Activated CD8-positive, alpha-beta memory T cell treated with anti-CD3 and anti-CD28 coated beads, Interleukin-2, amount 10 ng/mL, durations not matched to agents 7 days and 5 days (primary cell): Measurements from ENCODE around the gene KYAT1. TPM values are rescaled to one million over a fixed set of nuclear protein-coding genes. Genes with fewer than 3 reads are reported as not detected.
"Not testable (repeated sequence)": the region's sequence is repeated elsewhere in the genome, so short reads cannot be mapped to it uniquely, and the experiment has no call there.

Experiments
- ATAC-seq: fragments of 150-1000 bp; cut with Tn5 transposase; one replicate; pipeline ENCODE4 v1.10.0; 2021; ENCODE audit warnings: moderate library complexity
- CTCF ChIA-PET: fragments of 350-600 bp; sonication (Branson Sonifier 250); formaldehyde crosslinking; loops from one replicate; lab custom pipeline; 2021; ENCODE audit warnings: antibody characterized with exemption; lab: Charles Lee
- DNase-seq: peaks from one replicate; pipeline ENCODE4 v3.0.0-alpha.2; 2020
- H3K27ac Mint-ChIP-seq: one replicate; pipeline ENCODE4 v1.8.0; 2021; ENCODE audit warnings: mild to moderate bottlenecking, mixed read lengths
- H3K27me3 Mint-ChIP-seq: one replicate; pipeline ENCODE4 v1.8.0; 2021; ENCODE audit warnings: mixed read lengths
- H3K36me3 Mint-ChIP-seq: one replicate; pipeline ENCODE4 v1.8.0; 2021; ENCODE audit warnings: mild to moderate bottlenecking, mixed read lengths
- H3K4me1 Mint-ChIP-seq: one replicate; pipeline ENCODE4 v1.8.0; 2021; ENCODE audit warnings: mixed read lengths
- H3K4me3 Mint-ChIP-seq: one replicate; pipeline ENCODE4 v1.8.0; 2021; ENCODE audit warnings: mild to moderate bottlenecking, moderate library complexity, mixed read lengths
- H3K9me3 Mint-ChIP-seq: one replicate; pipeline ENCODE4 v1.8.0; 2022; ENCODE audit warnings: low read depth, mixed read lengths
- total RNA-seq, 2 experiments: library from RNA; stranded (reverse); gene quantifications; one replicate each; pipeline ENCODE4 v1.2.3, GENCODE V29; 2021

The KYAT1 gene
- total RNA-seq, 2 experiments from 2014 or later = 12.7 to 20.6 TPM

- no peaks in the 10 kb centered on the region for H3K27me3 Mint-ChIP-seq
- H3K36me3 Mint-ChIP-seq = peaks cover 8% of the 10 kb centered on the region
- H3K9me3 Mint-ChIP-seq = no peaks in the 10 kb centered on the region
- no peaks in the 10 kb centered on the region for H3K4me1 Mint-ChIP-seq
- no peak overlapping the region for H3K27ac Mint-ChIP-seq
- H3K4me3 Mint-ChIP-seq = no peak overlapping the region
- no peak for DNase-seq
- CTCF ChIA-PET = interaction anchor here (1.2 to 2.9 kb wide), 2 partner anchors 10 to 106 kb away, joined by 5 to 12 read pairs; partner anchors contain the start of genes ENDOG and PKN3
- no peak for ATAC-seq
Measured at GRCh38 chr9:128808543-128808942, 73.2 kb downstream of the KYAT1 start.

GRCh38 chr9:128807827-128808226, 73.9 kb downstream of the KYAT1 start:
- Mint-ChIP-seq H3K27ac (no peak overlapping the region), H3K36me3 (peaks cover 10% of the 10 kb centered on the region), H3K27me3 (no peaks in the 10 kb centered on the region), H3K4me1 (no peaks in the 10 kb centered on the region), H3K4me3 (no peak overlapping the region), H3K9me3 (no peaks in the 10 kb centered on the region)
- CTCF ChIA-PET = interaction anchor here (2.9 kb wide), 1 partner anchor 10 kb away, joined by 12 read pairs; the partner anchor contains the start of gene ENDOG
- DNase-seq = no peak
- no peak for ATAC-seq

- ATAC-seq = no peak
- Mint-ChIP-seq H3K4me1 (no peaks in the 10 kb centered on the region), H3K4me3 (no peak overlapping the region), H3K27me3 (no peaks in the 10 kb centered on the region), H3K9me3 (no peaks in the 10 kb centered on the region), H3K36me3 (peaks cover 16% of the 10 kb centered on the region), H3K27ac (no peak overlapping the region)
- CTCF ChIA-PET = interaction anchor here (2.9 kb wide), 1 partner anchor 12 kb away, joined by 14 read pairs; the partner anchor contains the start of gene ENDOG
- no peak for DNase-seq
Measured at GRCh38 chr9:128805661-128806060, 76.1 kb downstream of the KYAT1 start.

- CTCF ChIA-PET = interaction anchor here (2.9 kb wide), 1 partner anchor 16 kb away, joined by 14 read pairs; the partner anchor contains the start of gene ENDOG
- H3K9me3 Mint-ChIP-seq = no peaks in the 10 kb centered on the region
- H3K36me3 Mint-ChIP-seq = peaks cover 22% of the 10 kb centered on the region
- no peak for ATAC-seq
- H3K4me1 Mint-ChIP-seq = peaks cover 1% of the 10 kb centered on the region
- no peak for DNase-seq
- no peaks in the 10 kb centered on the region for H3K27me3 Mint-ChIP-seq
- no peak overlapping the region for H3K4me3 Mint-ChIP-seq
- H3K27ac Mint-ChIP-seq = no peak overlapping the region
Measured at GRCh38 chr9:128802482-128802881, 79.3 kb downstream of the KYAT1 start.

GRCh38 chr9:128800061-128800460, 81.7 kb downstream of the KYAT1 start:
- Mint-ChIP-seq H3K4me3 (no peak overlapping the region), H3K4me1 (peaks cover 1% of the 10 kb centered on the region), H3K27ac (no peak overlapping the region), H3K9me3 (no peaks in the 10 kb centered on the region), H3K36me3 (peaks cover 20% of the 10 kb centered on the region), H3K27me3 (no peaks in the 10 kb centered on the region)
- DNase-seq (no peak), ATAC-seq (no peak)
- CTCF ChIA-PET = interaction anchor here (0.6 to 1.4 kb wide), 3 partner anchors 18 to 553 kb away, joined by 3 to 4 read pairs (median 3); no protein-coding TSS in a partner anchor

- CTCF ChIA-PET = interaction anchor here (1.4 kb wide), 1 partner anchor 26 kb away, joined by 3 read pairs; no protein-coding TSS in a partner anchor
- Mint-ChIP-seq H3K27ac (no peak overlapping the region), H3K4me1 (peaks cover 1% of the 10 kb centered on the region), H3K27me3 (no peaks in the 10 kb centered on the region), H3K36me3 (peaks cover 23% of the 10 kb centered on the region), H3K4me3 (no peak overlapping the region), H3K9me3 (no peaks in the 10 kb centered on the region)
- DNase-seq (no peak), ATAC-seq (no peak)
Measured at GRCh38 chr9:128798896-128799295, 82.9 kb downstream of the KYAT1 start.

- peak overlapping the region; percentile 43 for H3K27ac Mint-ChIP-seq
- peaks cover 13% of the 10 kb centered on the region for H3K36me3 Mint-ChIP-seq
- H3K4me1 Mint-ChIP-seq, DNase-seq, H3K27me3 Mint-ChIP-seq, ATAC-seq, H3K4me3 Mint-ChIP-seq, H3K9me3 Mint-ChIP-seq: not testable (repeated sequence)
- CTCF ChIA-PET = interaction anchor here (1.0 to 1.7 kb wide), 2 partner anchors 23 to 93 kb away, joined by 3 to 9 read pairs; partner anchors contain the start of genes ENDOG and PKN3
Measured at GRCh38 chr9:128794961-128795360, 86.8 kb downstream of the KYAT1 start.

- H3K27ac Mint-ChIP-seq = no peak overlapping the region
- H3K36me3 Mint-ChIP-seq = peaks cover 13% of the 10 kb centered on the region
- H3K4me1 Mint-ChIP-seq = peaks cover 10% of the 10 kb centered on the region
- ATAC-seq = no peak
- no peak for DNase-seq
- H3K4me3 Mint-ChIP-seq = no peak overlapping the region
- CTCF ChIA-PET = interaction anchor here (0.9 to 1.3 kb wide), 4 partner anchors 11 to 91 kb away, joined by 3 to 4 read pairs (median 4); partner anchors contain the start of genes ENDOG and PKN3
- H3K9me3 Mint-ChIP-seq = no peaks in the 10 kb centered on the region
- H3K27me3 Mint-ChIP-seq = no peaks in the 10 kb centered on the region
Measured at GRCh38 chr9:128792978-128793686, 88.6 kb downstream of the KYAT1 start.

GRCh38 chr9:128792134-128792533, 89.6 kb downstream of the KYAT1 start:
- Mint-ChIP-seq H3K36me3 (peaks cover 9% of the 10 kb centered on the region), H3K4me1 (peaks cover 14% of the 10 kb centered on the region), H3K27ac (no peak overlapping the region), H3K9me3 (no peaks in the 10 kb centered on the region), H3K27me3 (no peaks in the 10 kb centered on the region), H3K4me3 (no peak overlapping the region)
- no peak for DNase-seq
- no peak for ATAC-seq
- CTCF ChIA-PET = interaction anchor here (0.7 to 1.2 kb wide), 3 partner anchors 10 to 90 kb away, joined by 3 to 4 read pairs (median 3); partner anchors contain the start of gene PKN3

- ATAC-seq (no peak), DNase-seq (no peak)
- Mint-ChIP-seq H3K9me3 (no peaks in the 10 kb centered on the region), H3K4me3 (no peak overlapping the region), H3K36me3 (peaks cover 9% of the 10 kb centered on the region), H3K4me1 (peaks cover 15% of the 10 kb centered on the region), H3K27me3 (no peaks in the 10 kb centered on the region), H3K27ac (no peak overlapping the region)
- CTCF ChIA-PET = no interaction called here
Measured at GRCh38 chr9:128790536-128790935, 91.2 kb downstream of the KYAT1 start.

GRCh38 chr9:128788445-128788844, 93.3 kb downstream of the KYAT1 start:
- Mint-ChIP-seq H3K9me3 (peaks cover 1% of the 10 kb centered on the region), H3K27me3 (no peaks in the 10 kb centered on the region), H3K4me1 (peaks cover 17% of the 10 kb centered on the region), H3K4me3 (peak overlapping the region; percentile 90), H3K27ac (peak overlapping the region; percentile 91), H3K36me3 (peaks cover 5% of the 10 kb centered on the region)
- ATAC-seq (no peak), DNase-seq (no peak)
- CTCF ChIA-PET = interaction anchor here (0.9 to 2.0 kb wide), 2 partner anchors 30 to 343 kb away, joined by 3 to 8 read pairs; partner anchors contain the start of gene ENDOG

GRCh38 chr9:128787659-128788058, 94.1 kb downstream of the KYAT1 start:
- no peaks in the 10 kb centered on the region for H3K27me3 Mint-ChIP-seq
- H3K27ac Mint-ChIP-seq = peak overlapping the region; percentile 91
- CTCF ChIA-PET = interaction anchor here (2.0 kb wide), 1 partner anchor 31 kb away, joined by 8 read pairs; the partner anchor contains the start of gene ENDOG
- H3K36me3 Mint-ChIP-seq = peaks cover 5% of the 10 kb centered on the region
- peaks cover 17% of the 10 kb centered on the region for H3K4me1 Mint-ChIP-seq
- peaks cover 1% of the 10 kb centered on the region for H3K9me3 Mint-ChIP-seq
- ATAC-seq = no peak
- peak overlapping the region; percentile 90 for H3K4me3 Mint-ChIP-seq
- no peak for DNase-seq
